IMR-90 (cell line): ENCODE measurements around the gene LLGL2. TPM values are rescaled to one million over a fixed set of nuclear protein-coding genes. Genes with fewer than 3 reads are reported as not detected.

Experiments
- ATAC-seq: fragments of 200-7000 bp; cut with Tn5 transposase; 2 replicates; pipeline ENCODE4 v1.9.1; 2020; ENCODE audit warnings: low read depth, mild to moderate bottlenecking, moderate library complexity
- BruUV-seq: library from RNA; stranded (reverse); fragments of 400-500 nt; replicated peaks from 2 replicates; lab custom pipeline; 2021; lab: Mats Ljungman, UMichigan
- CTCF ChIA-PET: fragments of 300-600 bp; formaldehyde crosslinking; extraction: SDS; loops from one replicate; lab custom pipeline; 2021; ENCODE audit warnings: antibody characterized with exemption; lab: Yijun Ruan, JAX
- POLR2A ChIA-PET: fragments of 300-600 bp; sonication (Branson Sonifier 250); formaldehyde crosslinking; loops from one replicate; lab custom pipeline; 2022; ENCODE audit warnings: antibody characterized with exemption; ENCODE audit not compliant: unreplicated experiment; lab: Charles Lee
- DNase-seq: peaks from one replicate; pipeline ENCODE4 v3.0.0; 2013
- H2AFZ ChIP-seq: replicated peaks from 2 replicates; pipeline ENCODE3; 2013; ENCODE audit warnings: low read length, mild to moderate bottlenecking; ENCODE audit not compliant: poor library complexity
- H2AK5ac ChIP-seq: 2 replicates; pipeline ENCODE4 v1.6.1; 2013; ENCODE audit warnings: low read depth, low read length, inconsistent platforms
- H2AK9ac ChIP-seq: replicated peaks from 2 replicates; pipeline ENCODE3; 2013; ENCODE audit warnings: mild to moderate bottlenecking, low read depth, low read length, moderate library complexity; ENCODE audit not compliant: poor library complexity
- H2BK120ac ChIP-seq: 2 replicates; pipeline ENCODE4 v1.6.1; 2013; ENCODE audit warnings: low read depth, low read length, inconsistent platforms
- H2BK15ac ChIP-seq: 3 replicates; pipeline ENCODE4 v1.6.1; 2013; ENCODE audit warnings: low read depth, low read length, inconsistent platforms
- H2BK20ac ChIP-seq: 2 replicates; pipeline ENCODE4 v1.6.1; 2013; ENCODE audit warnings: low read depth, mild to moderate bottlenecking, inconsistent platforms, low read length, moderate library complexity
- H2BK5ac ChIP-seq: 2 replicates; pipeline ENCODE4 v1.6.1; 2013; ENCODE audit warnings: mild to moderate bottlenecking, low read depth, low read length, inconsistent platforms; ENCODE audit not compliant: poor library complexity, severe bottlenecking
- H3K14ac ChIP-seq: replicated peaks from 2 replicates; pipeline ENCODE4 v1.6.1; 2013; ENCODE audit warnings: low read depth, low read length, inconsistent platforms
- H3K18ac ChIP-seq: 2 replicates; pipeline ENCODE4 v1.6.1; 2013; ENCODE audit warnings: low read depth, low read length, control low read depth
- H3K23ac ChIP-seq: 2 replicates; pipeline ENCODE4 v1.6.1; 2013; ENCODE audit warnings: low read depth, low read length, inconsistent platforms
- H3K27ac ChIP-seq: 2 replicates; pipeline ENCODE4 v1.5.1; 2013; ENCODE audit warnings: mild to moderate bottlenecking, control low read depth, low read length; ENCODE audit not compliant: insufficient read depth
- H3K27me3 ChIP-seq: 2 replicates; pipeline ENCODE4 v1.6.1; 2013; ENCODE audit warnings: low read length; ENCODE audit not compliant: control insufficient read depth, insufficient read depth
- H3K36me3 ChIP-seq: 2 replicates; pipeline ENCODE4 v1.6.1; 2013; ENCODE audit warnings: low read length, mixed read lengths; ENCODE audit not compliant: control insufficient read depth, insufficient read depth
- H3K4ac ChIP-seq: 2 replicates; pipeline ENCODE4 v1.6.1; 2013; ENCODE audit warnings: low read depth, low read length, inconsistent platforms
- H3K4me1 ChIP-seq: 2 replicates; pipeline ENCODE4 v1.6.1; 2013; ENCODE audit warnings: low read length, mixed read lengths; ENCODE audit not compliant: control insufficient read depth, insufficient read depth
- H3K4me2 ChIP-seq: 2 replicates; pipeline ENCODE4 v1.6.1; 2013; ENCODE audit warnings: low read depth, mild to moderate bottlenecking, control low read depth, low read length, moderate library complexity
- H3K4me3 ChIP-seq: 2 replicates; pipeline ENCODE4 v1.5.1; 2013; ENCODE audit warnings: low read depth, mild to moderate bottlenecking, control low read depth, low read length, moderate library complexity; ENCODE audit not compliant: insufficient read depth
- H3K56ac ChIP-seq: 2 replicates; pipeline ENCODE4 v1.6.1; 2013; ENCODE audit warnings: low read length, inconsistent platforms; ENCODE audit not compliant: insufficient read depth; ENCODE audit errors: extremely low read depth
- H3K79me1 ChIP-seq, 2 experiments: 2 replicates each; pipeline ENCODE4 v1.6.1; 2013; ENCODE audit warnings: low read length in 2 of 2, inconsistent platforms in 1 of 2, low read depth in 1 of 2
- H3K9ac ChIP-seq: 2 replicates; pipeline ENCODE4 v1.6.1; 2013; ENCODE audit warnings: low read depth, low read length, control low read depth
- H3K9me1 ChIP-seq: 2 replicates; pipeline ENCODE4 v1.6.1; 2013; ENCODE audit warnings: low read length, inconsistent platforms; ENCODE audit not compliant: insufficient read depth
- H3K9me3 ChIP-seq: 2 replicates; pipeline ENCODE4 v1.6.1; 2013; ENCODE audit warnings: low read length; ENCODE audit not compliant: control insufficient read depth, insufficient read depth
- H4K20me1 ChIP-seq: 2 replicates; pipeline ENCODE4 v1.6.1; 2013; ENCODE audit warnings: low read length, inconsistent platforms; ENCODE audit not compliant: insufficient read depth
- H4K5ac ChIP-seq: 2 replicates; pipeline ENCODE4 v1.6.1; 2013; ENCODE audit warnings: mild to moderate bottlenecking, low read depth, low read length, control low read depth
- H4K8ac ChIP-seq, 2 experiments: 2 replicates each; pipeline ENCODE4 v1.6.1; 2013; ENCODE audit warnings: low read depth in 2 of 2, low read length in 2 of 2, control low read depth in 1 of 2, inconsistent platforms in 1 of 2
- H4K91ac ChIP-seq: 2 replicates; pipeline ENCODE4 v1.6.1; 2013; ENCODE audit warnings: low read depth, low read length, inconsistent platforms; ENCODE audit not compliant: insufficient read depth
- BHLHE40 ChIP-seq: fragments of 150-350 bp; IDR thresholded peaks from 2 replicates; pipeline ENCODE4 v1.6.1; 2016; ENCODE audit warnings: mild to moderate bottlenecking, low read depth, low read length
- CEBPB ChIP-seq: IDR thresholded peaks from 2 replicates; pipeline ENCODE4 v1.6.1; 2012; ENCODE audit warnings: low read depth, low read length, improper control_type of control experiment
- CHD1 ChIP-seq: IDR thresholded peaks from 2 replicates; pipeline ENCODE4 v1.6.1; 2012; ENCODE audit warnings: low read depth, low read length, improper control_type of control experiment
- CTCF ChIP-seq: conservative IDR thresholded peaks from 2 replicates; pipeline ENCODE4 v1.5.1; 2012; ENCODE audit warnings: mild to moderate bottlenecking, low read depth, low read length, improper control_type of control experiment
- FOS ChIP-seq: fragments of 150-350 bp; IDR thresholded peaks from 2 replicates; pipeline ENCODE4 v1.6.1; 2016; ENCODE audit warnings: low read depth, low read length
- MAFK ChIP-seq: IDR thresholded peaks from 2 replicates; pipeline ENCODE4 v1.6.1; 2012; ENCODE audit warnings: low read depth, low read length, improper control_type of control experiment
- MAZ ChIP-seq: IDR thresholded peaks from 2 replicates; pipeline ENCODE4 v1.6.1; 2012; ENCODE audit warnings: low read depth, mild to moderate bottlenecking, low read length, improper control_type of control experiment, moderate library complexity, borderline replicate concordance
- MXI1 ChIP-seq: IDR thresholded peaks from 2 replicates; pipeline ENCODE4 v1.6.1; 2012; ENCODE audit warnings: low read depth, mild to moderate bottlenecking, low read length, moderate library complexity, borderline replicate concordance
- NFE2L2 ChIP-seq: fragments of 150-350 bp; IDR thresholded peaks from 2 replicates; pipeline ENCODE4 v1.6.1; 2016; ENCODE audit warnings: low read depth, mild to moderate bottlenecking, low read length
- POLR2A ChIP-seq: IDR thresholded peaks from 2 replicates; pipeline ENCODE4 v1.6.1; 2012; ENCODE audit warnings: mild to moderate bottlenecking, low read depth, low read length
- RAD21 ChIP-seq: IDR thresholded peaks from 2 replicates; pipeline ENCODE4 v1.6.1; 2012; ENCODE audit warnings: low read length, improper control_type of control experiment
- RCOR1 ChIP-seq: IDR thresholded peaks from 2 replicates; pipeline ENCODE4 v1.6.1; 2012; ENCODE audit warnings: mild to moderate bottlenecking, low read length, improper control_type of control experiment; ENCODE audit not compliant: insufficient replicate concordance
- RFX5 ChIP-seq: IDR thresholded peaks from 2 replicates; pipeline ENCODE4 v1.8.0; 2012; ENCODE audit warnings: low read depth, mild to moderate bottlenecking, low read length, moderate library complexity
- SMC3 ChIP-seq: fragments of 150-350 bp; IDR thresholded peaks from 2 replicates; pipeline ENCODE4 v1.6.1; 2016; ENCODE audit warnings: low read depth, mild to moderate bottlenecking, antibody characterized with exemption, low read length, moderate library complexity
- USF2 ChIP-seq: fragments of 150-350 bp; IDR thresholded peaks from 2 replicates; pipeline ENCODE4 v1.6.1; 2017; ENCODE audit warnings: mild to moderate bottlenecking, antibody characterized with exemption, low read length, low read depth
- WGBS, 2 experiments: methylation state at CpG; one replicate each; pipeline versions ENCODE4 v1.1.5 to v1.1.7; 2013; ENCODE audit warnings: missing lambda C conversion rate in 2 of 2; ENCODE audit not compliant: insufficient read length in 1 of 2; ENCODE audit errors: extremely low coverage in 2 of 2; 5-methylcytosine and 5-hydroxymethylcytosine counted together
- dilution Hi-C: fragments of 300-500 bp; cut with HindIII; formaldehyde crosslinking; loops from one replicate; pipeline ENCODE4 v1.14.3; 2018; ENCODE audit warnings: low sequenced_read_pairs; ENCODE audit not compliant: unreplicated experiment
- in situ Hi-C: fragments of 300-500 bp; cut with MboI; formaldehyde crosslinking; loops from 3 replicates; pipeline ENCODE4 v1.14.3; 2019; ENCODE audit warnings: low sequenced_read_pairs, inconsistent platforms, mixed read lengths
- intact Hi-C: fragments of 100-400 bp; cut with micrococcal nuclease; formaldehyde crosslinking; loops from 2 replicates; pipeline ENCODE4 v1.10.0; 2022
- polyA plus RNA-seq, 3 experiments: library from polyadenylated mRNA; depleted of rRNA; stranded (reverse); fragments of >200 nt; gene quantifications; 2 replicates each; pipeline ENCODE4 v1.2.3, GENCODE V29; 2012; ENCODE audit warnings: low replicate concordance in 1 of 3
- total RNA-seq: library from RNA; depleted of rRNA; stranded (reverse); fragments of >200 nt; gene quantifications from 2 replicates; pipeline ENCODE4 v1.2.3, GENCODE V29; 2012
- TF ChIP-seq, protein P1 (sequence below): fragments of 150-350 bp; IDR thresholded peaks from 2 replicates; pipeline ENCODE4 v1.6.1; 2016; ENCODE audit warnings: low read depth, mild to moderate bottlenecking, low read length, moderate library complexity, borderline replicate concordance

Gene LLGL2
- total and polyA plus RNA-seq, 2 of the 4 experiments (the other 2 are of a cell fraction) = 0.54 to 0.72 TPM

DNA sequence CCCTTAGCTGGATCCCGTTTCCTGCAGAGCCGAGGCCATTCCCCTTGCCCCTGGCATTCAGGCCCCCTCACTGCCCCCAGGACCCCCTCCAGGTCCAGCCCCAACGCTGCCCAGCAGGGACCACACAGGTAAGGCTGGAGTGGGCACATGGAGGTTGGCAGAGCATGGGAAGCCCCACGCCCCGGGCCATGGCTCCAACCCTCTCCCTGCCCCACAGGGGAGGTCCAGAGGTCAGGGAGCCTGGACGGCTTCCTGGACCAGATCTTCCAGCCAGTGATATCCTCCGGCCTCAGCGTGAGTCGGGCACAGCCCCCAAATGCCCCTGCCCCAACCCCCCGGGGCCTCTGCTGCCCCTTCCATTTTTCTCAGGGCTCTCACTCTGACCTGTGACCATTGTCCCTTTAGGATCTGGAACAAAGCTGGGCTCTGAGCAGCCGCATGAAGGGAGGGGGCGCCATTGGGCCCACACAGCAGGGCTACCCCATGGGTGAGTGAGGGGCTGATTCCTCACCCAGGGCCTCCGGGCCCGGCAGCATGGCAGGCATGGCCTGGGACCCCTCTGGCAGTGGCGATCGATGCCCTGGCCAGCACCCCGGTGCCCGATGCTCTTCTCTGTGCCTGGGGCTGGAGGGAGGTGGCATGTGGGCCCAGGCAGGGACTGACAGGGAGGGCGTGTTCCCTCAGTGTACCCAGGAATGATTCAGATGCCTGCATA is 89.2 kb downstream of the LLGL2 start:
- Histone ChIP-seq H2AK5ac (no peak overlapping the region), H3K14ac (no peak overlapping the region), H3K56ac (no peak overlapping the region), H2BK20ac (no peak overlapping the region), H3K9me1 (no peaks in the 10 kb centered on the region), H2BK120ac (no peak overlapping the region), H2AFZ (no peak overlapping the region), H4K8ac (no peak overlapping the region), H3K27ac (no peak overlapping the region), H2BK15ac (no peak overlapping the region), H3K4ac (no peak overlapping the region), H3K18ac (no peak overlapping the region), H3K23ac (no peak overlapping the region), H3K4me3 (no peak overlapping the region), H3K36me3 (no peaks in the 10 kb centered on the region), H3K9me3 (no peaks in the 10 kb centered on the region), H4K20me1 (no peaks in the 10 kb centered on the region), H4K5ac (no peak overlapping the region), H3K4me1 (no peaks in the 10 kb centered on the region), H3K9ac (no peak overlapping the region), H2BK5ac (no peak overlapping the region), H3K27me3 (peaks cover 15% of the 10 kb centered on the region; the same call in 1 of the 2 replicates), H4K91ac (no peak overlapping the region), H2AK9ac (no peak overlapping the region), H3K79me1 (no peaks in the 10 kb centered on the region), H3K4me2 (no peak overlapping the region)
- ChIA-PET POLR2A (no interaction called here), CTCF (interaction anchor here (0.9 to 1.1 kb wide), 2 partner anchors 13 to 18 kb away, joined by 3 read pairs; partner anchors contain the start of gene SMIM5)
- TF ChIP-seq BHLHE40 (no peak), CEBPB (no peak), FOS (no peak), SMC3 (no peak), POLR2A (no peak), MAZ (no peak), CTCF (no peak), MXI1 (no peak), RAD21 (no peak), RFX5 (no peak), USF2 (no peak), CHD1 (no peak), RCOR1 (no peak), NFE2L2 (no peak), MAFK (no peak)
- TF ChIP-seq, protein P1, sequence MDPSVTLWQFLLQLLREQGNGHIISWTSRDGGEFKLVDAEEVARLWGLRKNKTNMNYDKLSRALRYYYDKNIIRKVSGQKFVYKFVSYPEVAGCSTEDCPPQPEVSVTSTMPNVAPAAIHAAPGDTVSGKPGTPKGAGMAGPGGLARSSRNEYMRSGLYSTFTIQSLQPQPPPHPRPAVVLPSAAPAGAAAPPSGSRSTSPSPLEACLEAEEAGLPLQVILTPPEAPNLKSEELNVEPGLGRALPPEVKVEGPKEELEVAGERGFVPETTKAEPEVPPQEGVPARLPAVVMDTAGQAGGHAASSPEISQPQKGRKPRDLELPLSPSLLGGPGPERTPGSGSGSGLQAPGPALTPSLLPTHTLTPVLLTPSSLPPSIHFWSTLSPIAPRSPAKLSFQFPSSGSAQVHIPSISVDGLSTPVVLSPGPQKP = no peak
- intact Hi-C loops (no loop called here), dilution Hi-C loops (no loop called here), in situ Hi-C loops (no loop called here)
- BruUV-seq = no TSS peak
- ATAC-seq (no peak), DNase-seq (no peak)
- WGBS, 2 experiments = 72% methylated on average over 4 of the region's 19 CpGs; no CpG with 5 or more reads in 1 of the 2 experiments
